Fibroblast of villous mesenchyme (primary cell): Measurements from ENCODE around the gene MARCHF7. TPM values are rescaled to one million over a fixed set of nuclear protein-coding genes. Genes with fewer than 3 reads are reported as not detected.
"Not testable (repeated sequence)": the region's sequence is repeated elsewhere in the genome, so short reads cannot be mapped to it uniquely, and the experiment has no call there.

Experiments
- DNase-seq: peaks from one replicate; pipeline ENCODE4 v3.0.0-alpha.2; 2010; ENCODE audit warnings: low read depth
- H3K4me3 ChIP-seq: 2 replicates; pipeline ENCODE4 v1.5.1; 2011; ENCODE audit warnings: low read depth, mild to moderate bottlenecking, low read length
- CTCF ChIP-seq: IDR thresholded peaks from 2 replicates; pipeline ENCODE4 v1.5.1; 2012; ENCODE audit warnings: low read depth, mild to moderate bottlenecking, low read length; ENCODE audit not compliant: insufficient read depth
- total RNA-seq: library from RNA; depleted of rRNA; stranded (reverse); fragments of >200 nt; gene quantifications from 2 replicates; pipeline ENCODE4 v1.2.3, GENCODE V29; 2012

Gene MARCHF7
- total RNA-seq, 1 donor: 158 TPM

- H3K4me3 ChIP-seq: no peak overlapping the region
- TF ChIP-seq CTCF: no peak
- DNase-seq: no peak
Measured at GRCh38 chr2:159720676-159721075, 8.4 kb downstream of the MARCHF7 start.

- no peak overlapping the region for H3K4me3 ChIP-seq
- no peak for TF ChIP-seq CTCF
- DNase-seq: no peak
Measured at GRCh38 chr2:159722580-159722979, 10.3 kb downstream of the MARCHF7 start.

- not testable (repeated sequence) for H3K4me3 ChIP-seq, DNase-seq
Measured at GRCh38 chr2:159724795-159725572, 12.7 kb downstream of the MARCHF7 start.

- no peak for DNase-seq
- H3K4me3 ChIP-seq: no peak overlapping the region
- no peak for TF ChIP-seq CTCF
Measured at GRCh38 chr2:159725713-159726112, 13.4 kb downstream of the MARCHF7 start.

- DNase-seq: no peak
- H3K4me3 ChIP-seq: no peak overlapping the region
- TF ChIP-seq CTCF: no peak
Measured at GRCh38 chr2:159728629-159729028, 16.3 kb downstream of the MARCHF7 start.

GRCh38 chr2:159735648-159736047 lies 23.3 kb downstream of the MARCHF7 start:
- H3K4me3 ChIP-seq: no peak overlapping the region
- no peak for DNase-seq
- no peak for TF ChIP-seq CTCF

- no peak for TF ChIP-seq CTCF
- H3K4me3 ChIP-seq: no peak overlapping the region
- peak; percentile 24 for DNase-seq
Measured at GRCh38 chr2:159736048-159736447, 23.7 kb downstream of the MARCHF7 start.
